HUES48 (cell line): ENCODE measurements around the gene SLC4A2.
"Not testable (repeated sequence)": the region's sequence is repeated elsewhere in the genome, so short reads cannot be mapped to it uniquely, and the experiment has no call there.

Experiments
- H3K27ac ChIP-seq: one replicate; pipeline ENCODE4 v1.7.0; 2013; ENCODE audit warnings: low read depth, low read length, inconsistent platforms
- H3K27me3 ChIP-seq: 2 replicates; pipeline ENCODE4 v1.6.1; 2013; ENCODE audit warnings: mild to moderate bottlenecking, low read length; ENCODE audit not compliant: control insufficient read depth, insufficient read depth
- H3K36me3 ChIP-seq: 2 replicates; pipeline ENCODE4 v1.6.1; 2013; ENCODE audit warnings: low read length; ENCODE audit not compliant: control insufficient read depth, insufficient read depth
- H3K4me1 ChIP-seq: 2 replicates; pipeline ENCODE4 v1.6.1; 2013; ENCODE audit warnings: mild to moderate bottlenecking, low read length; ENCODE audit not compliant: control insufficient read depth, insufficient read depth
- H3K4me3 ChIP-seq: 2 replicates; pipeline ENCODE4 v1.5.1; 2013; ENCODE audit warnings: mild to moderate bottlenecking, low read depth, low read length
- H3K9ac ChIP-seq: 2 replicates; pipeline ENCODE4 v1.6.1; 2013; ENCODE audit warnings: mild to moderate bottlenecking, low read depth, low read length, moderate library complexity
- H3K9me3 ChIP-seq: 2 replicates; pipeline ENCODE4 v1.6.1; 2013; ENCODE audit warnings: low read length; ENCODE audit not compliant: control insufficient read depth, insufficient read depth

SLC4A2 gene, protein sequence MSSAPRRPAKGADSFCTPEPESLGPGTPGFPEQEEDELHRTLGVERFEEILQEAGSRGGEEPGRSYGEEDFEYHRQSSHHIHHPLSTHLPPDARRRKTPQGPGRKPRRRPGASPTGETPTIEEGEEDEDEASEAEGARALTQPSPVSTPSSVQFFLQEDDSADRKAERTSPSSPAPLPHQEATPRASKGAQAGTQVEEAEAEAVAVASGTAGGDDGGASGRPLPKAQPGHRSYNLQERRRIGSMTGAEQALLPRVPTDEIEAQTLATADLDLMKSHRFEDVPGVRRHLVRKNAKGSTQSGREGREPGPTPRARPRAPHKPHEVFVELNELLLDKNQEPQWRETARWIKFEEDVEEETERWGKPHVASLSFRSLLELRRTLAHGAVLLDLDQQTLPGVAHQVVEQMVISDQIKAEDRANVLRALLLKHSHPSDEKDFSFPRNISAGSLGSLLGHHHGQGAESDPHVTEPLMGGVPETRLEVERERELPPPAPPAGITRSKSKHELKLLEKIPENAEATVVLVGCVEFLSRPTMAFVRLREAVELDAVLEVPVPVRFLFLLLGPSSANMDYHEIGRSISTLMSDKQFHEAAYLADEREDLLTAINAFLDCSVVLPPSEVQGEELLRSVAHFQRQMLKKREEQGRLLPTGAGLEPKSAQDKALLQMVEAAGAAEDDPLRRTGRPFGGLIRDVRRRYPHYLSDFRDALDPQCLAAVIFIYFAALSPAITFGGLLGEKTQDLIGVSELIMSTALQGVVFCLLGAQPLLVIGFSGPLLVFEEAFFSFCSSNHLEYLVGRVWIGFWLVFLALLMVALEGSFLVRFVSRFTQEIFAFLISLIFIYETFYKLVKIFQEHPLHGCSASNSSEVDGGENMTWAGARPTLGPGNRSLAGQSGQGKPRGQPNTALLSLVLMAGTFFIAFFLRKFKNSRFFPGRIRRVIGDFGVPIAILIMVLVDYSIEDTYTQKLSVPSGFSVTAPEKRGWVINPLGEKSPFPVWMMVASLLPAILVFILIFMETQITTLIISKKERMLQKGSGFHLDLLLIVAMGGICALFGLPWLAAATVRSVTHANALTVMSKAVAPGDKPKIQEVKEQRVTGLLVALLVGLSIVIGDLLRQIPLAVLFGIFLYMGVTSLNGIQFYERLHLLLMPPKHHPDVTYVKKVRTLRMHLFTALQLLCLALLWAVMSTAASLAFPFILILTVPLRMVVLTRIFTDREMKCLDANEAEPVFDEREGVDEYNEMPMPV

DNA sequence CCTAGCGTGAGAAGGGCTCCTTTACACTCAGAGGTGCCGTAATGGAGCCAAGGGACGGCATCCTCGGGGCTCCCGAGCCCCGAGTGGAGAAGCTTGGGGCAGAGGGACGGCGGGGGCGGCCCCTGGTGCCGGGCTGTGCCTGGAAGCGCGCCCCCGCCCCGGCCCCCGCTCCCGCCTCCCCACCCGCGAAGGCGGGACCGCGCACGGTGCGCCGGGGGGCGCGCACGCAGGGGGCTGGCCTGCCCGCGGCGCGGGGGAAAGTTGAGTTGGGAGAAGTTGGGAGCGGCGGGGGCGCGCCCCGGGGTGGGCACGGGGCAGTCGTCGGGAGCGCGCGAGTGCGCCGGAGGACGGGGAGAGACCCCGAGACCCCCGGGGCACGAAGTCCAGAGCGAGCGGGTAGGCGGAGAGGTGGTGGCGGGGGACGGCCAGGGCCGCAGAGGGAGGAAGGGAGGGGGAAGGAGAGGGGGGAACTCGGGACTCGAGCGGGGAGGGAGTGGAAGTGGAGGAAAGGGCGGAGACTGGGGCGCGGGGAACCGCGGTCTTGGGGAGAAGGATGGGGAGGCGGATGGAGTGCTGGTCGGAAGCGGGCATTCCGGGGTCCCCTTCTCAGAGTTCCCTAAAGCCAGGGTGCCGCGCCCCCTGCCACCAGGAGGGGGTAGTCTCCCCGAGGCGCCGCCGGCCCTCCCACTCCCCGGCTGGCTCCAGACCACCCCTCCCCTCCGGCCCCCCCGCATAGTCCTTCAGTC is at the start of gene SLC4A2:
SLC4A2 (plus strand) TSS at position 223 of the 746 bp plus-strand sequence. CDS start 2,399 bp downstream, outside the sequence.
- peak within 1 kb of the TSS; percentile 13; the same call in 1 of the 2 replicates for H3K9ac ChIP-seq
- H3K27ac ChIP-seq = peak within 1 kb of the TSS; percentile 91
- H3K9me3 ChIP-seq = no peaks in the 10 kb centered on the region
- H3K4me1 ChIP-seq = peaks cover 44% of the 10 kb centered on the region
- H3K4me3 ChIP-seq = peak within 1 kb of the TSS; percentile 86
- H3K27me3 ChIP-seq = peaks cover 4% of the 10 kb centered on the region; the same call in 1 of the 2 replicates
- H3K36me3 ChIP-seq = peaks cover 2% of the 10 kb centered on the region

DNA sequence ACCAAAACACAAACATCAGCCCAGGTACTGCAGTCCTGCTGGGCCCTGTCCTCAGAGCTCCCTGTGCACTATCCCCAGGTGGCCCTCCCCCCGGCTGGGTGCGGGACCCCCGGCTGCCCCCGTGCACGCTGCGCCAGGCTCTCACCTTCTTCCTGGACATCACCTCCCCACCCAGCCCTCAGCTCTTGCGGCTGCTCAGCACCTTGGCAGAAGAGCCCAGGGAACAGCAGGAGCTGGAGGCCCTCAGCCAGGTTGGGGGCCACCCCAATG is 49.4 kb upstream of the SLC4A2 start:
- Histone ChIP-seq H3K4me3 (no peak overlapping the region), H3K4me1 (peaks cover 30% of the 10 kb centered on the region; the same call in 1 of the 2 replicates), H3K9me3 (no peaks in the 10 kb centered on the region), H3K27ac (no peak overlapping the region), H3K9ac (no peak overlapping the region), H3K27me3 (peaks cover 13% of the 10 kb centered on the region), H3K36me3 (no peaks in the 10 kb centered on the region)

DNA sequence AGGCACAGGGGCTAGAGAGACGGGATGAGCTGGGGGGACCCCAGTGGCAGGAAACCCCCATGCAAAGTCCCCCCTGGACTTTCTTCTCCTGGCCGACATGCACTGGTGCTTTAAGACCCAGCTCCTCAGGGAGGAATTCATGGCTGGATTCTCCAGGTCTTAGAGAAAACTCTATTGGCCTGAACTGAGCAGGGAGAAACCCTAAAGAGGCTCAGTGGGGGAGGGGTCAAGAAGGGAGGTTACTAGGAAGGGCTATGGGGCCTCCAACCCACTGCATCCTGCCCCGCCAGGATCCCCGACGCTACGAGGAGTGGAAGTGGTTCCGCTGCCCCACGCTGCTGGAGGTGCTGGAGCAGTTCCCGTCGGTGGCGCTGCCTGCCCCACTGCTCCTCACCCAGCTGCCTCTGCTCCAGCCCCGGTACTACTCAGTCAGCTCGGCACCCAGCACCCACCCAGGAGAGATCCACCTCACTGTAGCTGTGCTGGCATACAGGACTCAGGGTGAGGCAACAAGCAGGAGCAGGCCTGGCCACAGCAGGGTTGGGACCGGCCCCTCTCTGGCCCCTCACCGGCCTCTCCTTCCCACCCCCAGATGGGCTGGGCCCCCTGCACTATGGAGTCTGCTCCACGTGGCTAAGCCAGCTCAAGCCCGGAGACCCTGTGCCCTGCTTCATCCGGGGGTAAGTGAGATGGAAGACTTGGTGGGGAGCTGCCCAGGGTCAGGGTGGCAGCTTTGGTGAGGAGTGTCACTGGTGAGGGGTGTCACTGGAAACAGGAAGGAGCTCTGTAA is 48.9 kb upstream of the SLC4A2 start:
- Histone ChIP-seq H3K4me1 (peaks cover 30% of the 10 kb centered on the region; the same call in 1 of the 2 replicates), H3K9me3 (no peaks in the 10 kb centered on the region), H3K9ac (no peak overlapping the region), H3K27me3 (peaks cover 13% of the 10 kb centered on the region), H3K27ac (no peak overlapping the region), H3K4me3 (peak overlapping the region; percentile 23; the same call in 1 of the 2 replicates), H3K36me3 (no peaks in the 10 kb centered on the region)

- no peak overlapping the region for H3K9ac ChIP-seq
- no peak overlapping the region for H3K4me3 ChIP-seq
- no peaks in the 10 kb centered on the region for H3K36me3 ChIP-seq
- no peaks in the 10 kb centered on the region for H3K9me3 ChIP-seq
- no peak overlapping the region for H3K27ac ChIP-seq
- peaks cover 30% of the 10 kb centered on the region; the same call in 1 of the 2 replicates for H3K4me1 ChIP-seq
- H3K27me3 ChIP-seq = peaks cover 14% of the 10 kb centered on the region
These were observed 48.3 kb upstream of the SLC4A2 start for GRCh38 chr7:151011097-151011409.

- not testable (repeated sequence) for H3K36me3 ChIP-seq, H3K4me3 ChIP-seq, H3K9ac ChIP-seq, H3K27ac ChIP-seq, H3K9me3 ChIP-seq
- peaks cover 30% of the 10 kb centered on the region; the same call in 1 of the 2 replicates for H3K4me1 ChIP-seq
- H3K27me3 ChIP-seq = peaks cover 18% of the 10 kb centered on the region
These were observed 47.8 kb upstream of the SLC4A2 start for GRCh38 chr7:151011616-151012015.

- H3K36me3 ChIP-seq = no peaks in the 10 kb centered on the region
- no peak overlapping the region for H3K4me3 ChIP-seq
- no peaks in the 10 kb centered on the region for H3K9me3 ChIP-seq
- H3K9ac ChIP-seq = no peak overlapping the region
- peaks cover 22% of the 10 kb centered on the region for H3K27me3 ChIP-seq
- no peak overlapping the region for H3K27ac ChIP-seq
- H3K4me1 ChIP-seq = peaks cover 30% of the 10 kb centered on the region; the same call in 1 of the 2 replicates
These were observed 47.2 kb upstream of the SLC4A2 start for GRCh38 chr7:151012031-151012692.

GRCh38 chr7:151012911-151013347 is 46.5 kb upstream of the SLC4A2 start:
- no peaks in the 10 kb centered on the region for H3K36me3 ChIP-seq
- no peak overlapping the region for H3K27ac ChIP-seq
- peak overlapping the region; percentile 52 for H3K4me3 ChIP-seq
- peaks cover 30% of the 10 kb centered on the region for H3K27me3 ChIP-seq
- H3K9me3 ChIP-seq = no peaks in the 10 kb centered on the region
- peaks cover 25% of the 10 kb centered on the region; the same call in 1 of the 2 replicates for H3K4me1 ChIP-seq
- no peak overlapping the region for H3K9ac ChIP-seq

GRCh38 chr7:151013356-151013732 is 46.0 kb upstream of the SLC4A2 start:
- Histone ChIP-seq H3K9ac (no peak overlapping the region), H3K9me3 (no peaks in the 10 kb centered on the region), H3K4me3 (peak overlapping the region; percentile 52), H3K36me3 (no peaks in the 10 kb centered on the region), H3K4me1 (peaks cover 22% of the 10 kb centered on the region; the same call in 1 of the 2 replicates), H3K27ac (no peak overlapping the region), H3K27me3 (peaks cover 34% of the 10 kb centered on the region)

GRCh38 chr7:151013733-151014497 is 45.5 kb upstream of the SLC4A2 start:
- H3K36me3 ChIP-seq = no peaks in the 10 kb centered on the region
- H3K9me3 ChIP-seq = no peaks in the 10 kb centered on the region
- peaks cover 39% of the 10 kb centered on the region for H3K27me3 ChIP-seq
- H3K4me3 ChIP-seq = peak overlapping the region; percentile 61
- H3K27ac ChIP-seq = no peak overlapping the region
- peaks cover 20% of the 10 kb centered on the region; the same call in 1 of the 2 replicates for H3K4me1 ChIP-seq
- 0 out of 2 replicates have a peak overlapping the region, but pooled peaks have one; percentile 45 for H3K9ac ChIP-seq
